ENCODE measurements around the gene KLHDC8B.

The KLHDC8B gene

GRCh38 chr3:49171119-49171774, at the start of gene KLHDC8B:
KLHDC8B (plus strand) TSS chr3:49171598; CDS start chr3:49172770, 1,172 bp downstream.
- in situ Hi-C loops (cut with MboI; ENCODE audit: low sequenced_read_pairs) = no loop called here

- in situ Hi-C loops (cut with MboI; ENCODE audit: low sequenced_read_pairs) = no loop called here
These were observed 49.4 kb upstream of the KLHDC8B start for GRCh38 chr3:49122022-49122421.

DNA sequence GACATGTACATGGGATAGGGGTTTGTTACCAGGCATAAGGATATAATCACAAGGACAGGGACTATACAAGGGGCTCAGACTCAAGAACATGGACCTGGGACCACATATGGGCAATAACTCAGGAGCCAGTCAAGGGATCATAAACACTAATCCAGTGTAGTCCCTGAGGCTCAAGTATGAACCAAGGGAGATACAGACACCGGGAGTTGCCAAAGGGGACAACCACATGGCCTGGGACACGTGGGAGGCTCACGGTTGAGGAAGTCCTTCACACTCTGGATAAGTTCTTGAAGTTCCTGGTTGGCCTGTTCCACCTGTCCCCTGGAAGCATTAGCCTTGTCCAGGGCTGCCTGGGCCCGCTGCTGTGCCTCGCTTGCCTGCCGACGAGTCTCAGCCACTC, 48.9 kb upstream of the KLHDC8B start:
- in situ Hi-C loops (cut with MboI; ENCODE audit: low sequenced_read_pairs) = no loop called here

DNA sequence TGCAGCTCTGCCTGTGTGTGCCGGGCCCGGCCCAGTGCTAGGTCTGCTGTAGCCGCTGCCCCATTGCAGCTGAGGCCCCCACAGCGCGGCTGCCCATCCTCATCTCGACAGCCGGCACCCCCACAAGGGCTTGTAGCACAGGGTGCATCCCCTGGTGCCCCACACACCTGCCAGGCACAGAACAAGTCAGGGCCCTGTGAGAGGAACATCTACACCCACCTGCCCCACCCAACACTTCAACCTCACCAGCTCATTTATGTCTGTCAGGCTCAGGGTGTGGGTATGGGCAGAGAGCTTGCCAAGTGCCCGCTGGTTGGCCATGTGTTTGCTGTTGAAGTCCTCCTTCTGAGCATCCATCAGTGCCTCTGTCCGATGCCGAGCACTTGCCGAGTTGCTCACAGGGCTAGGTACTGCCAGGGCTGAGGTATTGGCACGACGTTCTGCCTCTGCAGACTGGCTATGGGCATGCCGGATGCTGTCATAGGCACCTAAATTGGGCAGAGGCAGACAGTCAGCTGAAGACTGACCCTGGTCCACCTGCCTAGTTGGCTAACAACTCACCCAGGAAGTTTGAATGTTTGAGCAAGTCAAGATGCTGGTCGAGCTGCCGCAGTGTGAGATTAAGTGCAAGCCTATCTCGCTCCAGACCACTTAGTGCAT, 48.4 kb upstream of the KLHDC8B start:
- in situ Hi-C loops (cut with MboI; ENCODE audit: low sequenced_read_pairs) = no loop called here

- in situ Hi-C loops (cut with MboI; ENCODE audit: low sequenced_read_pairs) = no loop called here
These were observed 47.7 kb upstream of the KLHDC8B start for GRCh38 chr3:49123687-49124086.

- in situ Hi-C loops (cut with MboI; ENCODE audit: low sequenced_read_pairs) = no loop called here
These were observed 47.2 kb upstream of the KLHDC8B start for GRCh38 chr3:49124203-49124602.

DNA sequence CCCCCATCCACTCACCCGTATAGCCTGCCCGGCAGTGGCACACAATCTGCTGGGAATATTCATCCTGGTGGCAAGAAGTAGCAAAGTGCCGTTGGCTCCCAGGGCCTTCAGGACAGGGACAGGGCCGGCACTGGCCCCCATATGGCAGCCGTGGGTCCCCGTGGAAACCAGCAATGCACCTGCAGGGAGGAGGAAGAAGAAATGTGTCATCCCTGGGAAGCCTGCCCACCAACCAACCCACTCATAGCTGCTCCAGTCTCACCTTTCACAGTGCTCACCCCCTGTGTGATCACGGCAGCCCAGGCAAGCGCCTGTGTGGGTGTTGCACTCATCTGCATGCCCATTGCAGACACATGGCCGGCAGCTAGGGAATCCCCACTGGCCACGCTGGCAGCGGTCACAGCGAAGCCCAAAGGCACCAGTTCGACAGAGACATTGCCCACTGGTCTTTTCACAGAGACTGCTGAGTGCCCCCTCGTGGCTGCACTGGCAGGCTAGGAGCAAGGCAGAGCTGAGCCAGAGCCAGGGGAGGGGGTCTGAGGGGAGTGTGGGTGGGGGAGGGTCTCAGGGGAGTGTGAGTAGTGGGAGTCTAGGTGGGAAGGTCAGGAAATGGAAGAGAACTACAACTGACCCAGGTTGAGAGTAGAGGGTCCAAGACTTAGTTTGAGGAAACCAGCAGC, 46.3 kb upstream of the KLHDC8B start:
- in situ Hi-C loops (cut with MboI; ENCODE audit: low sequenced_read_pairs) = no loop called here

GRCh38 chr3:49131040-49131439, 40.4 kb upstream of the KLHDC8B start:
- in situ Hi-C loops (cut with MboI; ENCODE audit: low sequenced_read_pairs) = no loop called here

- in situ Hi-C loops (cut with MboI; ENCODE audit: low sequenced_read_pairs) = no loop called here
These were observed 39.8 kb upstream of the KLHDC8B start for GRCh38 chr3:49131576-49131975.

GRCh38 chr3:49132073-49132436, 39.3 kb upstream of the KLHDC8B start:
- in situ Hi-C loops (cut with MboI; ENCODE audit: low sequenced_read_pairs) = no loop called here

GRCh38 chr3:49132437-49133225, 38.8 kb upstream of the KLHDC8B start, which contains the start of gene LAMB2:
LAMB2 (minus strand) TSS chr3:49133050; CDS start chr3:49132867, 183 bp downstream.
- in situ Hi-C loops (cut with MboI; ENCODE audit: low sequenced_read_pairs) = no loop called here

- in situ Hi-C loops (cut with MboI; ENCODE audit: low sequenced_read_pairs) = no loop called here
These were observed 38.0 kb upstream of the KLHDC8B start for GRCh38 chr3:49133226-49133951.

GRCh38 chr3:49134471-49135265, 36.7 kb upstream of the KLHDC8B start:
- in situ Hi-C loops (cut with MboI; ENCODE audit: low sequenced_read_pairs) = no loop called here

GRCh38 chr3:49135499-49135898, 35.9 kb upstream of the KLHDC8B start:
- in situ Hi-C loops (cut with MboI; ENCODE audit: low sequenced_read_pairs) = no loop called here

GRCh38 chr3:49140080-49140479, 31.3 kb upstream of the KLHDC8B start:
- in situ Hi-C loops (cut with MboI; ENCODE audit: low sequenced_read_pairs) = no loop called here

GRCh38 chr3:49148159-49148558, 23.2 kb upstream of the KLHDC8B start:
- in situ Hi-C loops (cut with MboI; ENCODE audit: low sequenced_read_pairs) = no loop called here

- in situ Hi-C loops (cut with MboI; ENCODE audit: low sequenced_read_pairs) = no loop called here
These were observed 19.8 kb upstream of the KLHDC8B start for GRCh38 chr3:49151610-49152009.

GRCh38 chr3:49153349-49153912, 18.0 kb upstream of the KLHDC8B start:
- in situ Hi-C loops (cut with MboI; ENCODE audit: low sequenced_read_pairs) = no loop called here

GRCh38 chr3:49157289-49157688, 14.1 kb upstream of the KLHDC8B start:
- in situ Hi-C loops (cut with MboI; ENCODE audit: low sequenced_read_pairs) = no loop called here
